LNCaP clone FGC (cell line): Measurements from ENCODE around the gene PRKAG2.

Experiments
- DNase-seq: peaks from one replicate; pipeline ENCODE4 v3.0.0-alpha.2; 2011; ENCODE audit warnings: low read depth
- H3K4me3 ChIP-seq: 2 replicates; pipeline ENCODE4 v1.5.1; 2011; ENCODE audit warnings: mild to moderate bottlenecking, low read depth, low read length, control low read depth
- CTCF ChIP-seq: IDR thresholded peaks from 2 replicates; pipeline ENCODE4 v1.5.1; 2012; ENCODE audit warnings: mild to moderate bottlenecking; ENCODE audit not compliant: control insufficient read depth, insufficient read depth; ENCODE audit errors: extremely low read depth

PRKAG2 gene

GRCh38 chr7:151592330-151592729 lies 284.6 kb downstream of the PRKAG2 start:
- no peak for DNase-seq
- H3K4me3 ChIP-seq, result no peak overlapping the region
- TF ChIP-seq CTCF, result no peak

GRCh38 chr7:151591866-151592265 lies 285.0 kb downstream of the PRKAG2 start:
- no peak for TF ChIP-seq CTCF
- no peak overlapping the region for H3K4me3 ChIP-seq
- DNase-seq, result no peak

- no peak for TF ChIP-seq CTCF
- no peak overlapping the region for H3K4me3 ChIP-seq
- no peak for DNase-seq
Measured at GRCh38 chr7:151590850-151591771, 285.8 kb downstream of the PRKAG2 start.

- no peak for DNase-seq
- TF ChIP-seq CTCF, result no peak
- no peak overlapping the region for H3K4me3 ChIP-seq
Measured at GRCh38 chr7:151590071-151590849, 286.7 kb downstream of the PRKAG2 start.

- H3K4me3 ChIP-seq, result no peak overlapping the region
- no peak for TF ChIP-seq CTCF
Measured at GRCh38 chr7:151588982-151589381, 287.9 kb downstream of the PRKAG2 start.

GRCh38 chr7:151586531-151587260 lies 290.2 kb downstream of the PRKAG2 start:
- no peak for DNase-seq
- no peak overlapping the region for H3K4me3 ChIP-seq
- no peak for TF ChIP-seq CTCF

More at GRCh38 chr7:151588982-151589381, 287.9 kb downstream of the PRKAG2 start:
- no peak for DNase-seq
